Activated T-helper 2 cell treated with anti-CD3 and anti-CD28 coated beads, Interferon-gamma antibody, Interleukin-2, Interleukin-4, amounts not matched to agents 10 μg/mL and 5 μg/mL and 100 μg/mL, durations not matched to agents 14 hours and 24 hours and 36 hours (primary cell): ENCODE results near the gene ATXN7L1. TPM values are rescaled to one million over a fixed set of nuclear protein-coding genes. Genes with fewer than 3 reads are reported as not detected.

Source experiments
- DNase-seq: peaks from one replicate; pipeline ENCODE4 v3.0.0; 2021; ENCODE audit warnings: low spot score
- H3K27ac Mint-ChIP-seq: one replicate; pipeline ENCODE4 v1.8.0; 2021; ENCODE audit warnings: mixed read lengths
- H3K27me3 Mint-ChIP-seq: one replicate; pipeline ENCODE4 v1.8.0; 2021; ENCODE audit warnings: low read depth, mixed read lengths
- H3K36me3 Mint-ChIP-seq: one replicate; pipeline ENCODE4 v1.8.0; 2021; ENCODE audit warnings: low read depth, mixed read lengths
- H3K4me1 Mint-ChIP-seq: one replicate; pipeline ENCODE4 v1.8.0; 2021; ENCODE audit warnings: low read depth, mixed read lengths
- H3K4me3 Mint-ChIP-seq: one replicate; pipeline ENCODE4 v1.8.0; 2021; ENCODE audit warnings: low read depth, mild to moderate bottlenecking, moderate library complexity, mixed read lengths
- H3K9me3 Mint-ChIP-seq: one replicate; pipeline ENCODE4 v1.8.0; 2021; ENCODE audit warnings: mixed read lengths
- intact Hi-C: fragments of 100-400 bp; cut with micrococcal nuclease; formaldehyde crosslinking; loops from one replicate; pipeline ENCODE4 v1.15.1; 2023
- total RNA-seq: library from RNA; stranded (reverse); gene quantifications from 2 replicates; pipeline ENCODE4 v1.2.3, GENCODE V29; 2022

ATXN7L1 gene
- total RNA-seq, 1 donor from 2014 or later = 12.4 TPM

DNA sequence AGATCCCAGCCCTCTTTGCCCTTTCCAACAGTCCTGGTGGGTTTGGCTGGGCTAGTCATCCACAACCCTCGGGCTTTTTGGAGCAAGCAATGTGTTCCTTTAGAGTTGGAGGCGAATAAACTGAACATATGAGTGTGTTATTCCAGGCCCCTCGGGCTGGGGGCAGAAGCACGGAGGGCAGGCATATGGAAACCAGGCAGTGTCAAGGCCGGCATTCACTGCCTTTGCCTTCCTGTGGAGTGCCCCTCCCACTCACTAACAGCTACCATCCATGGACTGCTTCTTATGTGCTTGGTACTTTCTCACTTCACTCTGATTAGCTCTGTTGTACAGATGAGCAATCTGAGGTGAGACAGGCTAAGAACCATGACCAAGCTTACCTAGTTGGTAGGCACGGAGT is 241.2 kb downstream of the ATXN7L1 start:
- intact Hi-C loops = no loop called here
- Mint-ChIP-seq H3K27ac (no peak overlapping the region), H3K27me3 (no peaks in the 10 kb centered on the region), H3K4me1 (no peaks in the 10 kb centered on the region), H3K9me3 (no peaks in the 10 kb centered on the region), H3K4me3 (no peak overlapping the region), H3K36me3 (peaks cover 24% of the 10 kb centered on the region)
- DNase-seq = no peak

DNA sequence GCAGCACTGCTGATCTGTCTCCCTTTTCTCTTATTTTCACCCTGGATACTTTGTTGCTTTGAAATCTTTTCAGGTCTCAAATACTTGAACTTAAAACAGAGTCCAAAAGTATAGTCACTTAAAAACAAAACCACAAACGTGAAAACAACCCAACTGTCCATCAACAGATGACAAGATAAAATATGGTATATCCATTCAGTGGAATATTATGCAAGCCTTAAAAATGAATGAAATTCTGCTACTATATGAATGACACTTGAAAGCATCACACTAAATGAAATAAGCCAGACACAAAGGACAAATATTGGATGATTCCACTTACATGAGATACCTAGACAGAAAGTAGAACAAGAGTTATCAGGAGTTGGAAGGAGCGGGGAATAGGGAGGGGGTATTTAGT is 250.4 kb downstream of the ATXN7L1 start:
- DNase-seq = no peak
- H3K36me3 Mint-ChIP-seq = peaks cover 47% of the 10 kb centered on the region
- H3K9me3 Mint-ChIP-seq = peaks cover 10% of the 10 kb centered on the region
- intact Hi-C loops = no loop called here
- no peaks in the 10 kb centered on the region for H3K27me3 Mint-ChIP-seq
- no peak overlapping the region for H3K4me3 Mint-ChIP-seq
- H3K4me1 Mint-ChIP-seq = no peaks in the 10 kb centered on the region
- no peak overlapping the region for H3K27ac Mint-ChIP-seq

DNA sequence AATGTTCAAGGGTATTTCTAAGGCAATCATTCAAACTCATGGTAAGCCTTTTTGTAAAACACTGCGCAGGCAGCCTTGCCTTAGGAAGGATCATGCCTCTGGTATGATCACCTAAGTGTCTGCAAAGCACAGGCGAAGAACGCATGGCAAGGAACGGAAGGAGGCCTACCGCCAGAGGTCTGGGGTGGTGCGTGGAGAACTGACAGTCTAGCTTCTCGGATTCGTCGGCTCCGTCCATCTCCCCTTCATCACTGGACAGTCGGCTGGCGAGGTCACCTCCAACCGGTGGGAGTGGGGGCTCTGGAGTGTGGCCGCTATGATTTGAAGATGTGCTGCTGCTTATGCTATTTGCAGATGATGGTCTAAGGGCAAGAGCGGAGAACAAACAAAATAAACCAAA is 252.5 kb downstream of the ATXN7L1 start:
- Mint-ChIP-seq H3K4me1 (no peaks in the 10 kb centered on the region), H3K27ac (no peak overlapping the region), H3K27me3 (no peaks in the 10 kb centered on the region), H3K9me3 (peaks cover 10% of the 10 kb centered on the region), H3K4me3 (no peak overlapping the region), H3K36me3 (peaks cover 45% of the 10 kb centered on the region)
- intact Hi-C loops = no loop called here
- DNase-seq = no peak

DNA sequence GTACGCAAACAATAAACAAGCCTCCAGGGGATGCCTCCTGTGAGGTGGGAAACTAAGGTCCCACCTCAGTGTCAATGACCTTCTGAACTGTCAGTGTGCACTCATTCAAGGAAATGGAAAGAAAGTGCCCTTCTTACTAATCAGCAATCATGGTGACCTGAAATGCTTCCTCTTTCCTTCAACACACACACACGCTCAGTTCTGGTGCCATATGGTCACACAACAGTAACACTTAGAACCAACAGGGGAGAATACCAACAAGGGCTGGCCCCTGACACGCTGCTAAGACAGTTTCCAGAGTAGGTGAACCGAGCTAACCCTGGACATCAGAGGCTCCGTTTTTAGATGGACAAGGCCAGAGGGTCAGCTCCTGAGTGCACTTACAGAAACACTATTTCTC is 253.0 kb downstream of the ATXN7L1 start:
- no peaks in the 10 kb centered on the region for H3K4me1 Mint-ChIP-seq
- H3K4me3 Mint-ChIP-seq = no peak overlapping the region
- H3K27me3 Mint-ChIP-seq = no peaks in the 10 kb centered on the region
- peaks cover 10% of the 10 kb centered on the region for H3K9me3 Mint-ChIP-seq
- H3K27ac Mint-ChIP-seq = no peak overlapping the region
- H3K36me3 Mint-ChIP-seq = peaks cover 49% of the 10 kb centered on the region
- no peak for DNase-seq
- intact Hi-C loops = no loop called here

DNA sequence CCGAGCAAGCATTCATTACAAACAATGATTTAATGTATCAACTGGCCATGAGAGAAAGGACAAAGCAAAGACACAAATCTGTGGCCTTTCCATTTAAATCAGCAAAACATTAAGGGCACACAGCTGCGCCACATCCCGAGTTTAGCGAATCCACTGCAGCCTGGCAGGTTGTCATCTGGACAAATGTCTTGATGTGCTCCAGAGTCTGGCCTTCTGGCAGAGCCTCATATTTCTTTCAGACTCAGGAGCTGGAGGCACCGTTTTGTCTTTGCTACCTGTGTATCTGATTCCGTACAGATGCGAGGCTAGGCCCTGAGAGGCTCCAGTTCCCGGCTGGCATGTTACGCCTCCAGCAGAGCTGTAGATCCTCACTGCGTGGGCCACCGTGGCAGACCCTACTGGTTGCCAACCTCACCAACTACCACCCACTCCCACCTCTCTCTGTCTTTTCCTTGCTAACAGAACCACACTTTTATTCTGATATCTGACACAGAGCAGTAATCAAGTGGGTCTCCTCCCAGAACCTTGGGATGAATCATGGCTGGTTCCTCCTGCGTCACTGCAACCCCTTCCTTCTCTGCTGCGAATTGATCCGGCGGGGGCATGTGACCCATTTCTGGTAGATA is 254.2 kb downstream of the ATXN7L1 start:
- Mint-ChIP-seq H3K9me3 (peaks cover 10% of the 10 kb centered on the region), H3K4me3 (no peak overlapping the region), H3K36me3 (peaks cover 49% of the 10 kb centered on the region), H3K27ac (no peak overlapping the region), H3K4me1 (no peaks in the 10 kb centered on the region), H3K27me3 (no peaks in the 10 kb centered on the region)
- intact Hi-C loops = no loop called here
- no peak for DNase-seq

DNA sequence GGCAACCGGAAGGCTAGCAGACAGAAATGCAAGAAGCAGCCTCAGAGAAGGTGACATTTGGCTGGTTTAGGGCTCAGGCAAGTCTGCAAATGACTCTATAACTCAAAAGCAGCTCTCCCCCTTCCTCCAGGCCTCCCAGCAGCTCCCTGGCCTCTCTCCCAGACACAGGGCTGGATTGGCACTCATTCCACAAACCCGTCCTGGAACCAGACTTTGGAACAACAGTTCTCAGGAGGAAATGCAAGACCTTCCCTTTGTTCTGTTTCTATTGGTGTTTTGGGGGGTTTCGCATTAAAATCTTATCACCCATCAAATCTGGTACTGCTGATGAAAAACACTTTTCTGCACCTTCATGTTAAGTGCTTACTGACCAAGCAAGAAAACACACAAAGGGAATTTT is 254.8 kb downstream of the ATXN7L1 start:
- H3K4me3 Mint-ChIP-seq = no peak overlapping the region
- no peaks in the 10 kb centered on the region for H3K27me3 Mint-ChIP-seq
- peaks cover 8% of the 10 kb centered on the region for H3K9me3 Mint-ChIP-seq
- intact Hi-C loops = no loop called here
- DNase-seq = no peak
- no peak overlapping the region for H3K27ac Mint-ChIP-seq
- H3K36me3 Mint-ChIP-seq = peaks cover 44% of the 10 kb centered on the region
- H3K4me1 Mint-ChIP-seq = no peaks in the 10 kb centered on the region

DNA sequence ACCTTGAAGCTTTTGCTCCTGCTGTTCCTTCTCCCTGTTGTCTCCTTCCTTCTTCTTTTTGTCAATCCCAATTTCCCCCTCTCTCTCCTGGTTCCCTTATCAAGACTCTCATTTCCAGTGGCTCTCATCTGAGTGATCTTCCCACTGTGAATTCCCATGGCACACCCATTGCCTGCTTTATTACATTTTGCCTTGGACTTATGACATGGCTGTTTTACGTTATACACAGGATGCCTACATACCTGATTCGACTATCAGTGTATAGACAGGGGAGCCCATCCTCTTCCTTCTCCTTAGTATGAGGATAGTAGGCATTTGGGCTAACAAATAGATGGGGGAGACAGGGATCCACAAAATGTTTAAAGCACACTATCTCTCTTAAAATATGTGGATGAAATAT is 255.2 kb downstream of the ATXN7L1 start:
- H3K36me3 Mint-ChIP-seq = peaks cover 41% of the 10 kb centered on the region
- H3K9me3 Mint-ChIP-seq = peaks cover 4% of the 10 kb centered on the region
- H3K27me3 Mint-ChIP-seq = no peaks in the 10 kb centered on the region
- intact Hi-C loops = no loop called here
- DNase-seq = no peak
- no peaks in the 10 kb centered on the region for H3K4me1 Mint-ChIP-seq
- no peak overlapping the region for H3K4me3 Mint-ChIP-seq
- H3K27ac Mint-ChIP-seq = no peak overlapping the region

DNA sequence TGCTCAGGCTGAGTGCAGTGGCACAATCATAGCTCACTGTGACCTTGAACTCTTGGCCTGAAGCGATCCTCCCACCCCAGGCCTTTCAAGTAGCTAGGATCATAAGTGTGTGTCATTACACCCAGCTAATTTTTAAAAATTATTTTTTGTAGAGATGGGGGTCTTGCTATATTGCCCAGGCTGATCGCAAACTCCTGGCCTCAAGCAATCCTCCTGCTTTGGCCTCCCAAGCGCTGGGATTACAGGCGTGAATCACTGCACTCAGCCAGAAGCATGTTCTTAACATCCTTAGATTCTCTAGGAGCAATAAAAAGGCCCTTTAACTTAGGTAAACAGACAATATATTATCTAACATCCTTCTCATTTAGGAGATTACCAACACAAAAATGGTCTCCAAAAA is 256.8 kb downstream of the ATXN7L1 start:
- Mint-ChIP-seq H3K9me3 (no peaks in the 10 kb centered on the region), H3K36me3 (peaks cover 31% of the 10 kb centered on the region), H3K4me3 (no peak overlapping the region), H3K27me3 (no peaks in the 10 kb centered on the region), H3K4me1 (no peaks in the 10 kb centered on the region), H3K27ac (no peak overlapping the region)
- intact Hi-C loops = no loop called here
- no peak for DNase-seq

DNA sequence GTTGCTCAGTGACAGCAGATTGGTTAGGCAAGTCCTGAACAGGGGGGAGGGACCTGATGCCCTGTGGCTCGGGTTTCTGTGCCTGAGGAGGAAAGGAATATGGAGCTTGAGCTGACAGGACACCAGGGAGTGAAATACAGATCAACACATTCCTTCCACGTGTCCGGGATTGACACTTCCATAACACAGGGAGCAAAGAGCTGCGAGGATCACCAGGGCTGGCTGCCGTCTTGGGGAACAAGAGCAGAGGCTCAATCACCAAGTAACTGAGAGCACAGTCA is 258.4 kb downstream of the ATXN7L1 start:
- no peaks in the 10 kb centered on the region for H3K9me3 Mint-ChIP-seq
- no peaks in the 10 kb centered on the region for H3K27me3 Mint-ChIP-seq

DNA sequence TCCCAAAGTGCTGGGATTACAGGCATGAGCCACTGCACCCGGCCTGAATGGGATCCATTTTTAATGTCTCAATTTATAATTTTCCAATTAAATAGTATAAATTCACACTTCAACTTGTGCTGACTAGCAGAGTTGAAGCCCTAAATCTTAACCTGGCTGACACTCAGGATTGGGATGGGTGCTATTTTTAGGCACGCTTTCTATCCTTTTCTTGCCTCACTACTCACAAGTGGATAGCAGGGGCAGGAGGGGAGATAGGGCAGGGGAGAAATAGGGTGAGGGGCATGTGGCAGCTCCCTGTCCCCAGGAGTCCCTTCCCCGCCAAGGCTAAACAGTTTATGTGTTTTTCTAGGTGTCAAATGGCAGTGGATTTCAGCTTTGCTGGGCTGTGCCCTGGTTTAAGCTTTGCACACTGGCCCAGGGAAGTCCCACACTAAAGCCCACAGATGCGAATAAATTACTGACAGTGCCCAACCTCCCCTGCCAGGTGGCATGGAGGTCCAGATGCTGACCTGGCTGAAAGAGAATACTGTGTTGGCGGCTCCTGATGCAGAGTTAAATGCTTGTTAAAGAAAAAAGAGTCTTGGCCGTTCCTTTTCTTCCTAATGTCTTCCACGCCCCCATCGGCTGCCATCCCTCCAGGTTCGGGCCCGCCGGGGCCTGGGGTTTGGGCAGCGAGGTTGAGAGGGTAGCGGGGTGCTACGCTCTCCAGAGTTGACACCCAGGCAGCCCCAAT is 259.0 kb downstream of the ATXN7L1 start:
- Mint-ChIP-seq H3K4me1 (no peaks in the 10 kb centered on the region), H3K9me3 (no peaks in the 10 kb centered on the region), H3K27ac (no peak overlapping the region), H3K4me3 (no peak overlapping the region), H3K27me3 (no peaks in the 10 kb centered on the region), H3K36me3 (peaks cover 23% of the 10 kb centered on the region)
- intact Hi-C loops = no loop called here
- no peak for DNase-seq

More for the DNA sequence above, 258.4 kb downstream of the ATXN7L1 start:
- Mint-ChIP-seq H3K36me3 (peaks cover 24% of the 10 kb centered on the region), H3K4me3 (no peak overlapping the region), H3K4me1 (no peaks in the 10 kb centered on the region), H3K27ac (no peak overlapping the region)
- intact Hi-C loops = no loop called here
- DNase-seq = no peak

DNA sequence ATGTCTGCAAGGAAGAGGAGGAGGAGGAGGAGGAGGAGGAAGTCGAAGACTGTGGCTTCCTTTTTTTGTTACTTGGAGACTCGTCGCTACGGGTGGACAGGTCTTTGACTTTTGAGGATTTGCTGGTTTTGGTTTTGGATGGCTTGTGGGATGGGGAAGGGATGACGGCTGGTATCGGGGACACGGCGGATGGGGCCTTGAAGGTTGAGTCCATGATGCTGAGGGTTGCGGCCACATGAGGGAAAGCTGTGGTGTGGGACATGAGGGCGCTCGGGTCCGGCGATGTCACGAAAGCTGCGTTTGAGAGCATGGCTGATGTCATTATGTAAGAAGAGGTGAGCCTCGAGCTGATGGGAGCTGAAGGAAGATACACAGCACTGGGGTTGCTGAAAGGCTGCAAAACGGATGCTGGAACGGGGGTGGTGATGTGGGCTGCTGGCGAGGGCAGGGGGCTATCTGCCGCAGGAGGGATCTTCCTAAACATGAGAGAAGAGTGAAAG is 262.0 kb downstream of the ATXN7L1 start:
- Mint-ChIP-seq H3K4me1 (no peaks in the 10 kb centered on the region), H3K36me3 (peaks cover 13% of the 10 kb centered on the region), H3K27me3 (no peaks in the 10 kb centered on the region), H3K27ac (no peak overlapping the region), H3K4me3 (no peak overlapping the region), H3K9me3 (no peaks in the 10 kb centered on the region)
- DNase-seq = no peak
- intact Hi-C loops = no loop called here

DNA sequence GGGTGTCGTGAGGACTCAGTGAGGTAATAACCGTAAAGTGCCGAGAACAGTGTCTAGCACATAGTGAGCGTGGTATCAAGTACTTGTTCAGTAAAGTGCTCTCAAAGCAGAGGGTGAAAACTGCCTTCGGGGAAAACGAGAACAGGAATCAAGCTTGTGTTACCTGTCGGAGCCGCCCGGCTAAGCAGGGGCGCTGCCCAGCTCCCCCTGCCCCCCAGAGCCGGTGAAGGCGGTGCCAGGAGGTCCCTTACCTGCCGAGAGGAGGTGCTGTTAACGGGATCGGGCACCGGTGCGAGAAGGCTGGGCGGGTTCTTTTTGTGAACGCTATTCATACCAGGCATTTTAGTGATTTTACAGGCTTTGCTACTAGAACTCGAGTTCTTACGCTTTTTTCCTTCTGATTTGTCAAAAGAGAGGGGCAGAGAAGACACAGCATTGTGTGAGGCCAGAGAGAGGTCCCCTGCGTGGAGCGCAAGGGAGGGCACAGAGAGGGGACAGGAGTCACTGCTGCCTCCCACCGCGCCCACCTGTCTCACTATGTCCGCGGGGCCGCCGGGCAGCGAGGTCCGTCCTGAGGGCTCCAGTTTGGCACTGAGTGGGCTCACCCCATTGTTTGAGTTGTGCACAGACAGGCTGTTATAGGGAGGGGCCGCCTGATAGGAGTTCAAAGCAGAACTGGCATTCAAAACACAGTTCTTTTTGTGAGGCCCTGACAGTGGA is 262.6 kb downstream of the ATXN7L1 start:
- intact Hi-C loops = no loop called here
- Mint-ChIP-seq H3K27ac (no peak overlapping the region), H3K9me3 (no peaks in the 10 kb centered on the region), H3K4me1 (no peaks in the 10 kb centered on the region), H3K36me3 (peaks cover 12% of the 10 kb centered on the region), H3K27me3 (no peaks in the 10 kb centered on the region), H3K4me3 (no peak overlapping the region)
- DNase-seq = no peak

DNA sequence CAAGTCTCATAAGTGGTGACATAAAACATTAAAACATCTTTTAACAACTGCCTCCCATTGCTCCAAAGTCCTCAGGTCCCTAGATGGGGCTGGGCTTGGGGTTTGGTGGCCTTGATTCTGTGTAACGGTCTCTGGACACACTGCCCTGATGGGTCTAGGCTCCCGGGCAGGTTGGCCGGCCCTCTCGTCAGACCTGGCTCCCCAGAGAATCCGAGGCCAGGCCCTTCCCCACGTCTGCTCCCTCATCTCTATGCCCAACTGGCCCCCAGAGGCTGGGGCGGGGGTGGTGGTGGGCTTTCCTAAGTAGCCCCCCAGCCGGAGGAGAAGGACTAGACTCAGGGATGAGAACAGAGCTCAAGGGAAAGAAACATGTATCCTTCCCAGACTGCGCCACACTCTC is 263.6 kb downstream of the ATXN7L1 start:
- H3K27me3 Mint-ChIP-seq = no peaks in the 10 kb centered on the region
- DNase-seq = no peak
- H3K36me3 Mint-ChIP-seq = peaks cover 10% of the 10 kb centered on the region
- no peaks in the 10 kb centered on the region for H3K9me3 Mint-ChIP-seq
- H3K27ac Mint-ChIP-seq = no peak overlapping the region
- no peaks in the 10 kb centered on the region for H3K4me1 Mint-ChIP-seq
- intact Hi-C loops = no loop called here
- no peak overlapping the region for H3K4me3 Mint-ChIP-seq
